Hematopoietic multipotent progenitor cell treated with erythropoietin and hydrocortisone succinate and interleukin-3 and kit ligand, for 17 days (in vitro differentiated cells): Measurements from ENCODE around the gene C17orf114.
"Not testable (repeated sequence)": the region's sequence is repeated elsewhere in the genome, so short reads cannot be mapped to it uniquely, and the experiment has no call there.

ENCODE experiments used
- DNase-seq: peaks from one replicate; pipeline ENCODE4 v3.0.0-alpha.2; 2015; ENCODE audit warnings: low spot score

The C17orf114 gene

GRCh38 chr17:4802228-4802627 lies at the start of gene C17orf114:
TSS of gene C17orf114 (minus strand) at chr17:4802328.
- DNase-seq: no peak

DNA sequence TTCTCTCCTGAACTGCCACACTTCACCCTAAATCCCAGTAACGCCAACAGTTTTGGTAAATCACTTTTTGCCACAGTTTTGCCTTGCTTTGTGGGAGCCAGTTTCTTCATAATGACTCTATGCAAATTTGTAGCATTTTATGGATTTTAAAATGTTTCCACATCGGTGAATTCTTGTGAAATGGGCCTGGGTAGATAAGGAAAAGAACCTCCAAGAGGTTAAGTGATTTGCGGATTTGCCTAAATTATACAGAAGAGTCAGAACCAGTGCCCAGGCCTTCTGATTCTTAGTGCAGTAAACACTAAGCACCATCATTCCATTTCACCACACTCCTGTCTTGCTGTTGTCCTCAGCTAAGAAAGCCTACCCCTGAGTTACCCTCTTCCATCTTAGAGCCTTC lies 49.0 kb upstream of the C17orf114 start:
- DNase-seq: no peak

- no peak for DNase-seq
Measured at GRCh38 chr17:4850246-4850645, 48.1 kb upstream of the C17orf114 start.

- DNase-seq: no peak
Measured at GRCh38 chr17:4849011-4849536, 46.9 kb upstream of the C17orf114 start.

DNA sequence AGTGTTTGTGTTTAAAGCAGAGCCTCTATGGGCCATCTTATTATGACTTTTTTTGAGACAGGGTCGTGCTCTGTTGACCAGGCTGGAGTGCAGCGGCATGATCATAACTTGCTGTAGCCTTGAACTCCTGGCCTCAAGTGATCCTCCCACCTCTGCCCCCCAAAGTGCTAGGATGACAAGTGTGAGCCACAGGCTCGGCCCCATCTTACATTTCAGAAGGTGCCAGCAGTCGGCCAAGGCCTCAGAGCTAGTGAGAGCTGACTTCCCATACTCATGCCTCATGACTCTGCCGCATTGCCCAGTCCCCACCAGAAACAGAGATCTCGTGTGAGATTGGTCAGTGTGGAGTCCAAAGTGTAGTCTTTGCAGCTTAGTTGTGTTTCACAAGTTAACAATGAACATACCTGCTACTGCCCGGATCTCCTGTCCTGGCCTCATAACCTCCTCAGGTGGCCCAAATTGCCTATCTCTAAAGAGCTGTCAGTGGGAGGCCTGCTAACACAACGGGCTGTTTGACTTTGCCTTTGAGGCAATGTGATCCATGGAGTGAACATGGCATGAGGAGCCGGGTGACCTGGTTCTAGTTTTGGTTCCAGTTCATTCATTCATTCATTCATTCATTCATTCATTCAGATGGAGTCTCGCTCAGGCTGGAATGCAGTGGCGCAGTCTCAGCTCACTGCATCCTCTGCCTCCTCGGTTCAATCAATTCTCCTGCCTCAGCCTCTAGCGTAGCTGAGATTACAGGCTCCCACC lies 44.7 kb upstream of the C17orf114 start:
- DNase-seq: no peak

- DNase-seq: no peak
Measured at GRCh38 chr17:4845118-4845517, 43.0 kb upstream of the C17orf114 start.

DNA sequence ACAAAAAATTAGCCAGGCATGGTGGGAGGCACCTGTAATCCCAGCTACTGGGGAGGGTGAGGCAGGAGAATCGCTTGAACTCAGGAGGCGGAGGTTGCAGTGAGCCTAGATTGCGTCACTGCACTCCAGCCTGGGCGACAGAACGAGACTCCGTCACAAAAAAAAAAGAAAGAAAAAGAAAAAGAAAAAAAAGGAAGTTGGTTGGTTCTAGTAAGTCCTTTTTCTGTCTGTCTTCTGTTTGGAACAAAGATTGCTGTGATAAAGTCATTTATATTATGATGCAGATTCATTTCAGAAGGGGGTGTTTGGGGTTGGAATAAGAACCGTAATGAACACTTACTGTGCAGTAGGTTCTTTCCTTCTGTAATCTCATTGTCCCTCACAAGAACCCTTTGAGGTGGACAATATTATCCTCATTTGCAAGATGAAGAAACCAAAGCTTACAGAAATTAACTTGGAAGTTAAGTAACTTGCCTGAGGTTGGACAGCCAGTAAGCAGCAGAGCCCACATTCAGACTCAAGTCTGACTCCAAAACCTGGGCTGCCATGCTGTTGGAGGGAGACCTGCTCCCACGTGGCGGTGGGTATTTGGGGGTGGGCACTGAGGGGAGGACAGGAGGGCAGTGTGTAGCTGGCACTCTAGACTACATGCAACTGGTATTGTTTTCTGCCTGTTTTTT lies 41.3 kb upstream of the C17orf114 start:
- DNase-seq: no peak

- no peak for DNase-seq
Measured at GRCh38 chr17:4842376-4842775, 40.2 kb upstream of the C17orf114 start.

DNA sequence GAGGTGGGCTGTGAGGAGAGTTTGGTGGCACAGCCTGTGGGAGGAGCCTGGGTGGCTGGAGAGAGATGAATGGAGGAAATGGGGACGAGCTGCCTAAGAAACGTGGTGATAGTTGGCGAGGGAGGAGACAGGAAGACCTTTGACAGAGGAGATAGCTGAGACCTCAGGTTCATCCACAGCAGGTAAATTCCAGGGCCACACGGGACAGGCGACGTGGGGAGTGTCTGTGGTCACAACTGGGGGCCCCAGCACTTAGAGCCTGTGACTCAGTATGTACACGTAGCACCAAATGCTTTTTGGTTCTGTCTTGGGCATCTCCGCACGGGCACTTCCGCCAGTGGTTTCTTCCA lies 38.7 kb upstream of the C17orf114 start:
- no peak for DNase-seq

- no peak for DNase-seq
Measured at GRCh38 chr17:4839965-4840892, 38.1 kb upstream of the C17orf114 start.

DNA sequence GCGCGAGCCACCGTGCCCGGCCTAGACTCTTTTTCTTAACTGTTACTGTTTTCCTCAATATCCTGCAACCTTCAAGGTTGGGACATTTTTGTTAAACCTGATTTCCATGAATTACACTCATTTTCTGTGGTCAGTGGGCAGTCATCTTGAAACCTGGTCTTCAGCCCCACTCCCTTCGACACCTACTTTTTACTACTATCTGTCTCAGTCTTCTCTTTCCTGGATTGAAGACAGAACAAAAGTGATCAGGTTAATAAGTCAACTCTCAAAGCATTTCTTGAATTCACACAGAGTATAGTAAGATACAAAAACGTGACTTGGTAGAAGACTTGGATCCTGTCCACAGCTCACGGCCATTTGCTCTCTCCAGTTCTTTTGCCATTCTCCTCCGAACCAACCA lies 37.1 kb upstream of the C17orf114 start:
- DNase-seq: no peak

DNA sequence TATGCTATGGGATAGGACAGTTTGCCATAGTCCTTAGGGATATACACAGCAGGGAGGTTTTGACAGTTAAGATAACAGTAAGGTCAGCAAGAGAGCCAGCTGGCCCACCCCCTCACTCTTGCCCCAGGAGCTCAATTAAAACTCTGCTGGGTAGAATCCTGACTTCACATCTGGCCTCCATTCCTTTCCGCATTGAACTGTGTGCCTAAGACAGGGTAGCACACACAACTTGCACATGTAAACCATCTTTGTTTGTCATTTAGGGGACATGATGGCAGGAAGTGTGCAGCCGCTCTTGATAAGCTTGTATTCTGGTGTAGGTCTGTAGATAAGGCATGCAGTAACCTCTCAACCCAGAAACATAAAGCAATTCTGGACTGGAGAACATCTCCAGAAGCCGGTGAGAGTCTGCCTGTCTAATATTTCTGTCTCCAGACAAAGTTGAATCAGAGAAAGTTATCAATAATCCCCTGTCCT lies 36.2 kb upstream of the C17orf114 start:
- DNase-seq: peak; percentile 21

GRCh38 chr17:4837471-4838308 lies 35.6 kb upstream of the C17orf114 start:
- no peak for DNase-seq

- DNase-seq: no peak
Measured at GRCh38 chr17:4836221-4836620, 34.1 kb upstream of the C17orf114 start.

GRCh38 chr17:4834681-4835020 lies 32.5 kb upstream of the C17orf114 start:
- DNase-seq: no peak

DNA sequence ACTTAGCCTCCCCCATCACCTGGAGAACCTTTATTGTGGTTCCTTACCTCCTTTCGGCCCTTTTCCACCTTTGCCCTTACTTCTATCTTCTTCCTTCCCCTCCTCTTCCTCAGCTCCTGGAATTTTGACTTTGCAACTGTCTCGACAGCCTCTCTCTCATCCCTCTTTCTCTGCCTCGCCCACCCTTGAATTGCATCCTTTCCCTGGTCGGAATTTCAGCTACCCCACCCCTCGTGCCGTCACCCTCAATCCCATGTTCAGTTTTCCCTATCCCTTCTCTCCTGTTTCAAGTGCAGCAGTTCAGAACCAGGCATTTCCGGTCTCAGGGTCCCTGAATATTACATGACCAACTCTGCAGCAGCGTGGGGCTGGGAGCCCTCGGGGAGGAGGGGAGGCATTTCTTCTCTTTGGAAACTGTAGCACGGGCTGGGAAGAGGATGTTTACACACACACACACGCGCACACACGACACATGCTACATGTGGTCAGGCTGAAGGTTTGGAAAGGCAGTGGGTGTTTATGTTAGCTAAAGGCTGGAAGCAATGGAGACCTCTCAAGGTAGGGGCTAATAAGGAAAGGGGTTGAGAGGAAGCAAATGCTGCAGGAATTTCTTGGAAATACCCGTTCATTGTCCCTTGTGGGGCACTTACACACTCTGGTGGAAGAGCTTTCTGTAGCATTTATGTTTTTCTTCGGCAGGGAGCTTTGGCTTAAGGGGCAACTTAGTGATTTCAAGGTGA lies 32.0 kb upstream of the C17orf114 start:
- peak; percentile 12 for DNase-seq

- DNase-seq: peak; percentile 93
Measured at GRCh38 chr17:4833178-4833940, 31.2 kb upstream of the C17orf114 start, which contains the start of gene MINK1. TSS of gene MINK1 (plus strand) at chr17:4833340. CDS start at chr17:4833584, 244 bp downstream.

DNA sequence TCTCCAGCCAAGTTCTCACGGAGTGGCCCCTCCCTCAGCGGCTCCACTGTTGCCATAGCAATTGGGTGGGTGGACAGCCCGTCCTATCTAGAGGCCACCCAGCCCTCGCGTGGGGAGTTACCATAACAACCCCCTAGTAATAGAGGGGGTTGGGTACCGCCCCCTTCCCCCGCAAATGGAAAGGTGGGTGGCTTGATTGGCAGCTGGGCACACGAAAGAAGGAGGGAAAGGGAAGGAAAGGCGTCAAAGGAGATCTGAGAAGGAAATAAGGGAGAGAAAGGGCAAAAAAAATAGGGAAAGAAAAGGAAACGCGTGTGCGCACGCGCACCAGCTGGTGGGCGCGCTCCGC lies 30.7 kb upstream of the C17orf114 start:
- not testable (repeated sequence) for DNase-seq

DNA sequence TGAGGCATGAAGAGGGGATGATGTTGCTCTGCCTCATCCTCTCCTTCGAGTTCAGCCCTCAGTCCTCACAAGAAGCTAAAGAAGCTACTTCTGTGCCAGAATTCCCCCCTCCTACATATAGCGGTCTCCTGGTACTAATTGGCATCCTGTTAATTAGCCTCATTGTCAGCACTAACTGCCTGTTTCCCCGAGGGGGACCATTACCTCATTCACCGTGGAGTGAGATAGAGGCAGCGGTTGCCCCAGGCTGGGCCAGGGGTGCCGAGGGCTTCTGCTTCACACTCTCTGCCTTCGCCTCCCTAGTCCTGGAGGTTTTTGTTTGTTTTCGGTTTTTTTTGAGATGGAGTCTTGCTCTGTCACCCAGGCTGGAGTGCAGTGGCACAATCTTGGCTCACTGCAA lies 25.3 kb upstream of the C17orf114 start:
- no peak for DNase-seq
